H1 (cell line): Measurements from ENCODE around the gene HABP2. TPM values are rescaled to one million over a fixed set of nuclear protein-coding genes. Genes with fewer than 3 reads are reported as not detected.

Experiments used
- CTCF ChIA-PET: fragments of 300-600 bp; sonication (Branson Sonifier 250); formaldehyde crosslinking; loops from one replicate; lab custom pipeline; 2021; ENCODE audit not compliant: partially characterized antibody; lab: Charles Lee
- POLR2A ChIA-PET: fragments of 300-600 bp; sonication (Branson Sonifier 250); formaldehyde crosslinking; loops from one replicate; lab custom pipeline; 2021; ENCODE audit warnings: inconsistent platforms; ENCODE audit not compliant: partially characterized antibody; lab: Charles Lee
- DNase-seq, 2 experiments: peaks; one replicate each; pipeline versions ENCODE4 v3.0.0 to v3.0.0-alpha.2; 2010 to 2022; ENCODE audit warnings: low spot score in 2 of 2, low read depth in 1 of 2, mixed read lengths in 1 of 2
- FAIRE-seq: peaks from 2 replicates; lab custom pipeline; 2011; peaks lifted over from hg19 to GRCh38; lab: Jason Lieb, UNC
- H2AFZ ChIP-seq: 2 replicates; pipeline ENCODE4 v1.8.1; 2012; ENCODE audit warnings: low read length, inconsistent platforms
- H2AK5ac ChIP-seq: 2 replicates; pipeline ENCODE4 v1.6.1; 2013; ENCODE audit warnings: low read depth, low read length
- H2BK120ac ChIP-seq: replicated peaks from 2 replicates; pipeline ENCODE3; 2013; ENCODE audit warnings: low read depth, low read length, inconsistent platforms
- H2BK12ac ChIP-seq: 2 replicates; pipeline ENCODE4 v1.6.1; 2013; ENCODE audit warnings: low read depth, low read length
- H2BK15ac ChIP-seq: 2 replicates; pipeline ENCODE4 v1.6.1; 2013; ENCODE audit warnings: low read length
- H2BK20ac ChIP-seq: 2 replicates; pipeline ENCODE4 v1.6.1; 2013; ENCODE audit warnings: low read length
- H2BK5ac ChIP-seq: 2 replicates; pipeline ENCODE4 v1.6.1; 2013; ENCODE audit warnings: low read depth, low read length
- H3K14ac ChIP-seq: 2 replicates; pipeline ENCODE4 v1.6.1; 2013; ENCODE audit warnings: inconsistent platforms; ENCODE audit not compliant: insufficient read length
- H3K18ac ChIP-seq: 2 replicates; pipeline ENCODE4 v1.6.1; 2013; ENCODE audit warnings: low read length; ENCODE audit errors: extremely low read depth
- H3K23ac ChIP-seq: 2 replicates; pipeline ENCODE4 v1.6.1; 2013; ENCODE audit warnings: inconsistent platforms; ENCODE audit not compliant: insufficient read length
- H3K23me2 ChIP-seq: 2 replicates; pipeline ENCODE4 v1.6.1; 2013; ENCODE audit warnings: low read depth, low read length
- H3K27ac ChIP-seq: 2 replicates; pipeline ENCODE4 v1.6.1; 2011; ENCODE audit warnings: low read depth, low read length, inconsistent platforms
- H3K27me3 ChIP-seq, 4 experiments: replicated peaks in 1 of 4; 1 replicate in 1 of 4; 2 replicates in 3 of 4; pipeline versions ENCODE4 v1.6.1 to v1.8.1; 2011 to 2013; ENCODE audit warnings: low read length in 3 of 4, mild to moderate bottlenecking in 3 of 4, inconsistent platforms in 2 of 4, mixed read lengths in 2 of 4, moderate library complexity in 1 of 4; ENCODE audit not compliant: control insufficient read depth in 3 of 4, insufficient read depth in 3 of 4; ENCODE audit errors: extremely low read depth in 1 of 4
- H3K36me3 ChIP-seq, 4 experiments: 2 replicates each; pipeline versions ENCODE4 v1.6.1 to v1.8.1; 2011 to 2013; ENCODE audit warnings: mild to moderate bottlenecking in 4 of 4, low read length in 3 of 4, moderate library complexity in 2 of 4, control low read depth in 1 of 4, inconsistent platforms in 1 of 4; ENCODE audit not compliant: insufficient read depth in 4 of 4, control insufficient read depth in 2 of 4
- H3K4ac ChIP-seq: replicated peaks from 2 replicates; pipeline ENCODE3; 2013; ENCODE audit warnings: low read length, low read depth, mixed read lengths, inconsistent platforms; ENCODE audit not compliant: insufficient read length
- H3K4me1 ChIP-seq, 4 experiments: replicated peaks in 1 of 4; 1 replicate in 1 of 4; 2 replicates in 3 of 4; pipeline versions ENCODE4 v1.6.1 to v1.8.1; 2011 to 2013; ENCODE audit warnings: low read length in 3 of 4, inconsistent platforms in 2 of 4, mixed read lengths in 1 of 4; ENCODE audit not compliant: insufficient read depth in 4 of 4, control insufficient read depth in 3 of 4
- H3K4me2 ChIP-seq, 2 experiments: 2 replicates each; pipeline versions ENCODE4 v1.6.1 to v1.8.1; 2011 to 2013; ENCODE audit warnings: low read depth in 2 of 2, low read length in 2 of 2, control low read depth in 1 of 2, inconsistent platforms in 1 of 2, mild to moderate bottlenecking in 1 of 2; ENCODE audit not compliant: insufficient read depth in 1 of 2
- H3K4me3 ChIP-seq, 4 experiments: fragments of 200-600, 300-600 bp in 1 of 4; sonication (generic), shearing (Covaris generic), sonication (Bioruptor Twin) in 1 of 4; 2 replicates each; pipeline versions ENCODE4 v1.5.1 to v1.8.1; 2011 to 2016; ENCODE audit warnings: low read length in 4 of 4, low read depth in 3 of 4, control low read depth in 2 of 4, inconsistent platforms in 2 of 4, mild to moderate bottlenecking in 2 of 4, mixed read lengths in 1 of 4, moderate library complexity in 1 of 4; ENCODE audit not compliant: insufficient read depth in 2 of 4; ENCODE audit errors: extremely low read depth in 1 of 4
- H3K56ac ChIP-seq: replicated peaks from 2 replicates; pipeline ENCODE3; 2013; ENCODE audit warnings: low read depth, mild to moderate bottlenecking, mixed read lengths, low read length, inconsistent platforms; ENCODE audit not compliant: insufficient read length
- H3K79me1 ChIP-seq: 2 replicates; pipeline ENCODE4 v1.6.1; 2013; ENCODE audit warnings: low read depth, low read length, control low read depth
- H3K79me2 ChIP-seq, 2 experiments: 2 replicates each; pipeline versions ENCODE4 v1.6.1 to v1.8.1; 2012 to 2013; ENCODE audit warnings: low read length in 2 of 2, mild to moderate bottlenecking in 2 of 2, inconsistent platforms in 1 of 2; ENCODE audit not compliant: insufficient read depth in 2 of 2, control insufficient read depth in 1 of 2
- H3K9ac ChIP-seq, 4 experiments: replicated peaks in 1 of 4; 1 replicate in 1 of 4; 2 replicates in 3 of 4; pipeline versions ENCODE4 v1.6.1 to v1.8.1; 2011 to 2013; ENCODE audit warnings: low read depth in 3 of 4, low read length in 3 of 4, control low read depth in 2 of 4, mild to moderate bottlenecking in 2 of 4, moderate library complexity in 2 of 4, inconsistent platforms in 1 of 4; ENCODE audit errors: extremely low read depth in 1 of 4
- H3K9me3 ChIP-seq, 2 experiments: 2 replicates each; pipeline versions ENCODE4 v1.6.1 to v1.8.1; 2012 to 2013; ENCODE audit warnings: mild to moderate bottlenecking in 2 of 2, moderate library complexity in 2 of 2, control low read depth in 1 of 2, inconsistent platforms in 1 of 2, low read depth in 1 of 2, low read length in 1 of 2, mixed read lengths in 1 of 2; ENCODE audit not compliant: insufficient read depth in 2 of 2
- H4K20me1 ChIP-seq, 2 experiments: replicated peaks in 1 of 2; 2 replicates each; pipeline versions ENCODE3 to v1.8.1; 2011 to 2013; ENCODE audit warnings: inconsistent platforms in 2 of 2, low read length in 2 of 2, mild to moderate bottlenecking in 1 of 2; ENCODE audit not compliant: insufficient read depth in 2 of 2, control insufficient read depth in 1 of 2
- H4K5ac ChIP-seq: 2 replicates; pipeline ENCODE4 v1.6.1; 2013; ENCODE audit warnings: low read length, low read depth, mixed read lengths, inconsistent platforms; ENCODE audit not compliant: insufficient read length
- H4K8ac ChIP-seq: 2 replicates; pipeline ENCODE4 v1.8.0; 2013; ENCODE audit warnings: mild to moderate bottlenecking, moderate library complexity, low read length, inconsistent platforms; ENCODE audit not compliant: insufficient read depth; ENCODE audit errors: extremely low read depth
- H4K91ac ChIP-seq: replicated peaks from 2 replicates; pipeline ENCODE3; 2013; ENCODE audit warnings: low read length, mixed read lengths, inconsistent platforms; ENCODE audit not compliant: insufficient read length
- ASH2L ChIP-seq: fragments of 200-600, 300-600 bp; sonication (generic); IDR thresholded peaks from one replicate; pipeline ENCODE4 v1.7.1; 2017; ENCODE audit warnings: low read length
- BCL11A ChIP-seq, 2 experiments: IDR thresholded peaks; one replicate each; pipeline ENCODE4 v1.6.1; 2011; ENCODE audit warnings: low read depth in 2 of 2, low read length in 2 of 2, mild to moderate bottlenecking in 2 of 2
- CREB1 ChIP-seq: IDR thresholded peaks from 2 replicates; pipeline ENCODE4 v1.6.1; 2012; ENCODE audit warnings: inconsistent platforms
- FOSL1 ChIP-seq: IDR thresholded peaks from 2 replicates; pipeline ENCODE4 v1.6.1; 2011; ENCODE audit warnings: mild to moderate bottlenecking, low read depth, low read length, moderate library complexity; ENCODE audit not compliant: insufficient read depth
- GABPA ChIP-seq: IDR thresholded peaks from 2 replicates; pipeline ENCODE4 v1.6.1; 2011; ENCODE audit warnings: mild to moderate bottlenecking, low read length, moderate library complexity, borderline replicate concordance; ENCODE audit not compliant: insufficient read depth
- HDAC6 ChIP-seq: IDR thresholded peaks from one replicate; pipeline ENCODE4 v1.7.1; 2012; ENCODE audit warnings: low read depth, mild to moderate bottlenecking, inconsistent platforms, low read length, moderate library complexity
- POLR2AphosphoS5 ChIP-seq: IDR thresholded peaks from 2 replicates; pipeline ENCODE4 v1.6.1; 2011; ENCODE audit warnings: low read depth, low read length
- RXRA ChIP-seq: IDR thresholded peaks from 2 replicates; pipeline ENCODE4 v1.6.1; 2011; ENCODE audit warnings: low read depth, mild to moderate bottlenecking, low read length, moderate library complexity; ENCODE audit not compliant: insufficient read depth
- TAF7 ChIP-seq: optimal IDR thresholded peaks from 2 replicates; pipeline ENCODE3; 2011; ENCODE audit warnings: low read depth, mild to moderate bottlenecking, inconsistent platforms, low read length, moderate library complexity, borderline replicate concordance
- TBP ChIP-seq: IDR thresholded peaks from 2 replicates; pipeline ENCODE4 v1.6.1; 2011; ENCODE audit warnings: low read depth, low read length, improper control_type of control experiment
- USF2 ChIP-seq: IDR thresholded peaks from 2 replicates; pipeline ENCODE4 v1.6.1; 2011; ENCODE audit warnings: low read length, improper control_type of control experiment
- WGBS, 2 experiments: shearing (Covaris generic) in 1 of 2; methylation state at CpG; one replicate each; pipeline versions ENCODE4 v1.1.6 to v1.1.7; 2013 to 2015; ENCODE audit warnings: low lambda C conversion rate in 2 of 2, mixed read lengths in 2 of 2, inconsistent platforms in 1 of 2, low coverage in 1 of 2, missing lambda C conversion rate in 1 of 2; ENCODE audit not compliant: insufficient replicate concordance in 2 of 2, insufficient coverage in 1 of 2, insufficient read length in 1 of 2; ENCODE audit errors: extremely low coverage in 1 of 2, missing lambda C conversion rate in 1 of 2; 5-methylcytosine and 5-hydroxymethylcytosine counted together
- polyA plus RNA-seq, 7 experiments: library from polyadenylated mRNA; depleted of rRNA in 3 of 7; stranded (reverse) in 5 of 7; unstranded in 2 of 7; fragments of >200 nt in 5 of 7; fragments of 200-250 nt in 2 of 7; gene quantifications; 1 replicate in 5 of 7; 2 replicates in 1 of 7; 4 replicates in 1 of 7; pipeline versions ENCODE4 v1.2.1 to v1.2.3, GENCODE V29; 2011 to 2013; ENCODE audit warnings: missing spikeins in 2 of 7, mixed read lengths in 2 of 7
- total RNA-seq: library from RNA; stranded (reverse); fragmentation: NEBNext Ultra II Directional; extraction: Animal tissue kit (Norgen Biotek cat#: 25700); gene quantifications from 2 replicates; pipeline ENCODE4 v1.2.1, GENCODE V29; 2021
- TF ChIP-seq, protein P1 (sequence below): IDR thresholded peaks from 2 replicates; pipeline ENCODE4 v1.6.1; 2012; ENCODE audit warnings: inconsistent platforms

HABP2 gene
- total and polyA plus RNA-seq, 2 of the 8 experiments (the other 6 are each of a cell fraction or from before 2014, with no cell fraction given): not detected

DNA sequence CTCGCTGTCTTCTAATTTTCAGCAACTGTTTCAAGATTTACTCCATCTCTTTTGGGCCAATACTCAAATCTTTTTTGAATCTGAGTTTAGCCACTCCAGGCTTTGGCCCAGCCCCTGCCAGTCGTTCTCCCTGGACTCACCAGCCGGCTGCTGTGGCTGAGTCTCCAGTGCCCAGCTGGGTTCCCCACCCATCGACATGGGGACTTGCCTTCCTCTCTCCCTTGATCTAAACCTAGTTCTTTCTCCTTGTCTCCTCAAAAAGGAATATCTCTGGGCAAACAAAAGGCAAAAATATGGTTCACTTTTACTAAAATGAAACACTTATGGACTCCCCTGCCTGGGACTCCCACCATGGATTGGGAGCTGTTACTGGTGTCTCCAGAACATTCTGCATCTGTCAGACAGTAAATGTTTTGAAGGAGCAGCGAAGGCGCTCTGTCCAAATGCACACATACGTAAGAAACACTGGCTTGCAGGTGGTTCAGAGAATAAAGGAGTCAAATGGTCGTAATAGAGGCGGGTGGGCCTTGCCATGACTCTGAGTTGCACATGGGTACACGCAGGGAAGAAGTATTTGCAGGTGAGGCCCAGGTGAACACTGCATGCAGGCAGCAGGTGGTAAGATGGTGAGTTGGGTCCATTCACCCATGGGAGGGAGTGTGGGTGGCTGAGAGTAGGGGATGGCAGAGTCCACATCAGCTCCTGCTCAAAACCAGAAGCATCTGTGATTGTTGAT, 35.5 kb upstream of the HABP2 start:
- 82% methylated on average over 10 of the region's 10 CpGs; no CpG with 5 or more reads in 1 of the 2 experiments for WGBS, 2 experiments
- Histone ChIP-seq H3K4me2 (no peak overlapping the region), H2AFZ (no peak overlapping the region), H3K18ac (no peak overlapping the region), H4K91ac (no peak overlapping the region), H3K9ac (no peak overlapping the region), H3K79me2 (no peaks in the 10 kb centered on the region), H3K27me3 (no peaks in the 10 kb centered on the region; a peak in 1 of 7 replicates), H3K79me1 (no peaks in the 10 kb centered on the region), H4K5ac (no peak overlapping the region), H2AK5ac (no peak overlapping the region), H3K36me3 (no peaks in the 10 kb centered on the region), H4K20me1 (no peaks in the 10 kb centered on the region), H3K23me2 (no peaks in the 10 kb centered on the region), H4K8ac (no peak overlapping the region), H3K4me3 (no peak overlapping the region), H3K9me3 (no peaks in the 10 kb centered on the region), H3K23ac (no peak overlapping the region), H3K4ac (no peak overlapping the region), H3K14ac (no peak overlapping the region), H3K4me1 (no peaks in the 10 kb centered on the region), H2BK120ac (no peak overlapping the region), H2BK20ac (no peak overlapping the region), H2BK12ac (no peak overlapping the region), H2BK15ac (no peak overlapping the region), H2BK5ac (no peak overlapping the region), H3K56ac (no peak overlapping the region), H3K27ac (no peak overlapping the region)
- CTCF ChIA-PET: interaction anchor here (0.9 to 1.7 kb wide), 5 partner anchors 11 to 132 kb away, joined by 3 to 6 read pairs (median 3); no protein-coding TSS in a partner anchor
- POLR2A ChIA-PET: no interaction called here
- FAIRE-seq: no peak
- no peak for DNase-seq
- TF ChIP-seq BCL11A (IDR thresholded peaks at IDR 0.05; ENCODE audit: low read depth in 2 of 2, low read length in 2 of 2): no peak
- TF ChIP-seq POLR2AphosphoS5: no peak
- TF ChIP-seq, protein P1, sequence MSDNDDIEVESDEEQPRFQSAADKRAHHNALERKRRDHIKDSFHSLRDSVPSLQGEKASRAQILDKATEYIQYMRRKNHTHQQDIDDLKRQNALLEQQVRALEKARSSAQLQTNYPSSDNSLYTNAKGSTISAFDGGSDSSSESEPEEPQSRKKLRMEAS: no peak
- TF ChIP-seq RXRA: no peak
- TF ChIP-seq TBP: no peak
- no peak for TF ChIP-seq ASH2L
- no peak for TF ChIP-seq GABPA
- no peak for TF ChIP-seq HDAC6
- TF ChIP-seq TAF7: no peak
- TF ChIP-seq USF2: no peak
- TF ChIP-seq FOSL1: no peak
- no peak for TF ChIP-seq CREB1
